ENCODE results near the gene PSTPIP1. TPM values are rescaled to one million over a fixed set of nuclear protein-coding genes. Genes with fewer than 3 reads are reported as not detected.
A peak's percentile ranks its signal among the peaks of the same experiment; 100 is the strongest.
"Not testable (repeated sequence)": the region's sequence is repeated elsewhere in the genome, so short reads cannot be mapped to it uniquely, and the experiment has no call there.

The PSTPIP1 gene
- total RNA-seq = 0.13 and 0.25 TPM in 2 replicates

- DNase-seq (ENCODE audit: low read depth in 2 of 2) = no peak
Measured at GRCh38 chr15:76994971-76995945, at the start of gene PSTPIP1. Gene PSTPIP1, plus strand, starts transcription at chr15:76995126. Its CDS starts 448 bp downstream, at chr15:76995574.

- no peak for DNase-seq (ENCODE audit: low read depth in 2 of 2)
Measured at GRCh38 chr15:76945494-76946093, 49.3 kb upstream of the PSTPIP1 start.

GRCh38 chr15:76947454-76947853 is 47.5 kb upstream of the PSTPIP1 start:
- DNase-seq (ENCODE audit: low read depth in 2 of 2) = no peak

- no peak for DNase-seq (ENCODE audit: low read depth in 2 of 2)
Measured at GRCh38 chr15:76951220-76951619, 43.7 kb upstream of the PSTPIP1 start.

- DNase-seq (ENCODE audit: low read depth in 2 of 2) = no peak
Measured at GRCh38 chr15:76953913-76954312, 41.0 kb upstream of the PSTPIP1 start.

- no peak for DNase-seq (ENCODE audit: low read depth in 2 of 2)
Measured at GRCh38 chr15:76954744-76955143, 40.2 kb upstream of the PSTPIP1 start.

GRCh38 chr15:76961268-76962011 is 33.5 kb upstream of the PSTPIP1 start:
- peak; percentile 60 to 75 for DNase-seq (ENCODE audit: low read depth in 2 of 2)

- no peak for DNase-seq (ENCODE audit: low read depth in 2 of 2)
Measured at GRCh38 chr15:76962337-76963013, 32.5 kb upstream of the PSTPIP1 start.

GRCh38 chr15:76963596-76963995 is 31.3 kb upstream of the PSTPIP1 start:
- no peak for DNase-seq (ENCODE audit: low read depth in 2 of 2)

GRCh38 chr15:76964157-76964556 is 30.8 kb upstream of the PSTPIP1 start:
- DNase-seq (ENCODE audit: low read depth in 2 of 2) = peak in 1 of 2 donors; percentile 21

- DNase-seq (ENCODE audit: low read depth in 2 of 2) = not testable (repeated sequence)
Measured at GRCh38 chr15:76966051-76966450, 28.9 kb upstream of the PSTPIP1 start.

- DNase-seq (ENCODE audit: low read depth in 2 of 2) = peak in 1 of 2 donors; percentile 55
Measured at GRCh38 chr15:76967067-76967466, 27.9 kb upstream of the PSTPIP1 start.

GRCh38 chr15:76968306-76968705 is 26.6 kb upstream of the PSTPIP1 start:
- peak in 1 of 2 donors; percentile 28 for DNase-seq (ENCODE audit: low read depth in 2 of 2)

GRCh38 chr15:76972389-76973361 is 22.3 kb upstream of the PSTPIP1 start:
- DNase-seq (ENCODE audit: low read depth in 2 of 2) = peak in 1 of 2 donors; percentile 52

- peak; percentile 30 to 69 for DNase-seq (ENCODE audit: low read depth in 2 of 2)
Measured at GRCh38 chr15:76973362-76973743, 21.6 kb upstream of the PSTPIP1 start.

GRCh38 chr15:76973906-76974305 is 21.0 kb upstream of the PSTPIP1 start:
- no peak for DNase-seq (ENCODE audit: low read depth in 2 of 2)

GRCh38 chr15:76974456-76975036 is 20.4 kb upstream of the PSTPIP1 start:
- DNase-seq (ENCODE audit: low read depth in 2 of 2) = no peak

GRCh38 chr15:76976141-76976540 is 18.8 kb upstream of the PSTPIP1 start:
- no peak for DNase-seq (ENCODE audit: low read depth in 2 of 2)

- no peak for DNase-seq (ENCODE audit: low read depth in 2 of 2)
Measured at GRCh38 chr15:76976572-76977270, 18.2 kb upstream of the PSTPIP1 start.
